K562 (cell line): ENCODE data around the gene MYOM1. TPM values are rescaled to one million over a fixed set of nuclear protein-coding genes. Genes with fewer than 3 reads are reported as not detected.
"Not testable (repeated sequence)": the region's sequence is repeated elsewhere in the genome, so short reads cannot be mapped to it uniquely, and the experiment has no call there.

ENCODE experiments used
- ATAC-seq: fragments of 200-7000 bp; cut with Tn5 transposase; 3 replicates; pipeline ENCODE4 v1.9.1; 2020; ENCODE audit warnings: moderate library complexity
- BruUV-seq: library from RNA; stranded (reverse); fragments of 400-500 nt; replicated peaks from 2 replicates; lab custom pipeline; 2021; lab: Mats Ljungman, UMichigan
- CTCF ChIA-PET: fragments of 300-600 bp; formaldehyde crosslinking; extraction: SDS; loops from one replicate; lab custom pipeline; 2021; ENCODE audit warnings: low intra/inter-chr PET ratio; lab: Yijun Ruan, JAX
- POLR2A ChIA-PET: fragments of 300-600, 350-650 bp; sonication (Branson Sonifier 250); formaldehyde crosslinking; extraction: SDS; loops from one replicate; lab custom pipeline; 2021; ENCODE audit warnings: antibody characterized with exemption, inconsistent platforms; lab: Yijun Ruan, JAX
- DNase-seq, 4 experiments: peaks; one replicate each; pipeline versions ENCODE4 v3.0.0 to v3.0.0-alpha.2; 2011 to 2018; ENCODE audit warnings: low spot score in 3 of 4, mixed read lengths in 3 of 4; ENCODE audit errors: extremely low read depth in 1 of 4
- FAIRE-seq: peaks from 2 replicates; lab custom pipeline; 2011; peaks lifted over from hg19 to GRCh38; lab: Jason Lieb, UNC
- H2AFZ ChIP-seq: 2 replicates; pipeline ENCODE4 v1.6.0; 2011; ENCODE audit warnings: low read depth, low read length, control low read depth, inconsistent platforms
- H3K27ac ChIP-seq: fragments of 200-600 bp; 3 replicates; pipeline ENCODE4 v1.8.0; 2011; ENCODE audit warnings: low read depth, mild to moderate bottlenecking, control low read depth, inconsistent platforms, low read length, moderate library complexity, mixed read lengths; ENCODE audit errors: extremely low read depth
- H3K27me3 ChIP-seq, 2 experiments: fragments of 300-600 bp in 1 of 2; 2 replicates in 1 of 2; 3 replicates in 1 of 2; pipeline versions ENCODE4 v1.6.0 to v1.8.0; 2011; ENCODE audit warnings: inconsistent platforms in 2 of 2, low read length in 2 of 2, mild to moderate bottlenecking in 1 of 2, mixed read lengths in 1 of 2, moderate library complexity in 1 of 2; ENCODE audit not compliant: control insufficient read depth in 2 of 2, insufficient read depth in 2 of 2
- H3K36me3 ChIP-seq: fragments of 300-600 bp; 3 replicates; pipeline ENCODE4 v1.8.0; 2011; ENCODE audit warnings: mild to moderate bottlenecking, low read length, inconsistent platforms; ENCODE audit not compliant: control insufficient read depth, insufficient read depth
- H3K4me1 ChIP-seq, 2 experiments: fragments of 200-600 bp in 1 of 2; replicated peaks in 1 of 2; 2 replicates in 1 of 2; 3 replicates in 1 of 2; pipeline versions ENCODE4 v1.5.1 to v1.8.0; 2011; ENCODE audit warnings: inconsistent platforms in 2 of 2, low read length in 2 of 2, mild to moderate bottlenecking in 1 of 2, mixed read lengths in 1 of 2, moderate library complexity in 1 of 2; ENCODE audit not compliant: control insufficient read depth in 2 of 2, insufficient read depth in 2 of 2
- H3K4me2 ChIP-seq: 2 replicates; pipeline ENCODE4 v1.6.1; 2011; ENCODE audit warnings: low read length, control low read depth, inconsistent platforms, mixed read lengths; ENCODE audit not compliant: insufficient read depth
- H3K4me3 ChIP-seq: fragments of 200-600 bp; sonication (generic), shearing (Covaris generic); 2 replicates; pipeline ENCODE4 v1.5.1; 2016; ENCODE audit warnings: control low read depth, inconsistent platforms
- H3K79me2 ChIP-seq: fragments of 200-600 bp; 3 replicates; pipeline ENCODE4 v1.8.0; 2011; ENCODE audit warnings: low read length, inconsistent platforms; ENCODE audit not compliant: control insufficient read depth, insufficient read depth
- H3K9ac ChIP-seq, 2 experiments: 2 replicates each; pipeline versions ENCODE4 v1.6.0 to v1.6.1; 2011; ENCODE audit warnings: low read depth in 2 of 2, low read length in 2 of 2, control low read depth in 1 of 2, inconsistent platforms in 1 of 2, mild to moderate bottlenecking in 1 of 2, mixed read lengths in 1 of 2; ENCODE audit not compliant: insufficient read depth in 1 of 2
- H3K9me1 ChIP-seq: one replicate; pipeline ENCODE4 v1.6.0; 2011; ENCODE audit warnings: inconsistent platforms, mild to moderate bottlenecking, low read length, moderate library complexity; ENCODE audit not compliant: control insufficient read depth, insufficient read depth
- H3K9me3 ChIP-seq: replicated peaks from 2 replicates; pipeline ENCODE4 v1.5.1; 2011; ENCODE audit warnings: low read depth, low read length, inconsistent platforms; ENCODE audit not compliant: control insufficient read depth, insufficient read depth
- H4K20me1 ChIP-seq: replicated peaks from 2 replicates; pipeline ENCODE4 v1.6.1; 2011; ENCODE audit warnings: low read length, inconsistent platforms, mixed read lengths; ENCODE audit not compliant: control insufficient read depth, insufficient read depth
- CEBPZ ChIP-seq: fragments of 150-350 bp; IDR thresholded peaks from 2 replicates; pipeline ENCODE4 v1.6.1; 2014; ENCODE audit warnings: low read depth, mild to moderate bottlenecking, low read length, borderline replicate concordance
- DMBX1 ChIP-seq: fragments of 250-450 bp; sonication (Bioruptor Pico); IDR thresholded peaks from 2 replicates; pipeline ENCODE4 v1.8.0; 2022; ENCODE audit warnings: inconsistent platforms, mild to moderate bottlenecking, moderate library complexity, borderline replicate concordance
- SMAD4 ChIP-seq: fragments of 250-450 bp; sonication (Bioruptor Pico); conservative IDR thresholded peaks from 2 replicates; pipeline ENCODE4 v1.8.0; 2021; ENCODE audit warnings: inconsistent platforms, mild to moderate bottlenecking, moderate library complexity
- SP2 ChIP-seq: IDR thresholded peaks from 2 replicates; pipeline ENCODE4 v1.6.1; 2011; ENCODE audit warnings: mild to moderate bottlenecking, low read depth, low read length, moderate library complexity; ENCODE audit not compliant: poor library complexity, severe bottlenecking; ENCODE audit errors: extremely low read depth
- WGBS: fragments of 100-300 bp; shearing (Covaris generic); methylation state at CpG from one replicate; pipeline ENCODE4 v1.1.6; 2016; ENCODE audit warnings: low coverage, mixed read lengths; ENCODE audit not compliant: insufficient coverage; ENCODE audit errors: missing lambda C conversion rate; 5-methylcytosine and 5-hydroxymethylcytosine counted together
- in situ Hi-C: fragments of 300-500 bp; cut with MboI; formaldehyde crosslinking; loops from 4 replicates; pipeline ENCODE4 v1.15.0; 2018; ENCODE audit warnings: inconsistent platforms, mixed read lengths
- intact Hi-C: fragments of 100-400 bp; cut with micrococcal nuclease; formaldehyde crosslinking; loops from 2 replicates; pipeline ENCODE4 v1.14.2; 2022
- polyA plus RNA-seq, 8 experiments: library from polyadenylated mRNA; depleted of rRNA in 4 of 8; stranded (reverse) in 5 of 8; unstranded in 3 of 8; fragments of >200 nt; fragmentation: Nextera tagmentation in 2 of 8; fragmentation: Illumina TruSeq in 1 of 8; extraction: Ambion mirVana in 2 of 8; extraction: Trizol in 1 of 8; gene quantifications; 2 replicates each; pipeline versions ENCODE4 v1.2.1 to v1.2.3, GENCODE V29; 2011 to 2014; ENCODE audit warnings: inconsistent platforms in 1 of 8, missing spikeins in 1 of 8
- total RNA-seq, 7 experiments: library from RNA; depleted of rRNA in 6 of 7; stranded (reverse); fragments of >200 nt in 6 of 7; fragmentation: Illumina TruSeq in 2 of 7; extraction: Trizol in 2 of 7; gene quantifications; 2 replicates each; pipeline versions ENCODE4 v1.2.1 to v1.2.3, GENCODE V29; 2011 to 2021; ENCODE audit warnings: low replicate concordance in 1 of 7
- TF ChIP-seq, protein P1 (sequence below), 2 experiments: fragments of 450-650 bp; IDR thresholded peaks; 2 replicates each; pipeline ENCODE4 v1.6.1; 2016

MYOM1 gene
- total and polyA plus RNA-seq, 9 of the 15 experiments (the other 6 are each of a cell fraction or from before 2014, with no cell fraction given): 0.01 to 0.62 (median 0.25) TPM

DNA sequence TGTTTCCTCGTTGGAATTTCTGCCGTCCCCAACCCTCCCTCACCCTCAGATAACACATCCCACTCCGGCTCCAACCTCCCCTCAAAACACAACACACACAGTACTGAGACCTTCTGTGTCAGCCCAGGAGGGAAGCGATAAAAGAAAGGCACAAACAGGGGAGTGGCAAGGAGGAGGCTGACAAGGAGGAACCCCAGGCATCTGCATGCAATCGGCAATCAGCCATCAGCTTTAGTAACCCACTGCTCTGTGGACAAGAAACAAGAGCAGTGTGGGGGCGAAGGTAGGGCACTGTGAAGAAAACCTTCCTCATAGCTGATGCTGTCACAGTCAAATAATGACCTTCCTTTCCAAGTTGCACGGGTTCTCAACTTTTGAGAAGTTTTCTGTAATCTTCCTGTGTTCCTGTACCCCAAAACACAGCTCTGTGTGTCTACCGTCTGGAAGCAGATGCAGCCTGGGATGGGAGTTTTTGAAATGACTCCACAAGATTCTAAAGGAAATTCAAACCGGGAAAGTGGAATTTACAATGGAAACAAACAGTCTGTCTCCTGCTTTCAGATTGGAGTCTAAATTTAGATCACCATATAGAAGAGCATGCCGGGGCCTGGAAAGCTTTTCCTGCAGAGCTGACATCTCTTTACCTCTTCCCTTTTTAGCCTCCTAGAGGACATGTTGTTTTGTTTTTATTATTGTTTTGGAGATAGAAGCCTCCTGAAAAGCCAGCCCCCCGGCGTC is 190.4 kb downstream of the MYOM1 start (continued):
- TF ChIP-seq, protein P1, sequence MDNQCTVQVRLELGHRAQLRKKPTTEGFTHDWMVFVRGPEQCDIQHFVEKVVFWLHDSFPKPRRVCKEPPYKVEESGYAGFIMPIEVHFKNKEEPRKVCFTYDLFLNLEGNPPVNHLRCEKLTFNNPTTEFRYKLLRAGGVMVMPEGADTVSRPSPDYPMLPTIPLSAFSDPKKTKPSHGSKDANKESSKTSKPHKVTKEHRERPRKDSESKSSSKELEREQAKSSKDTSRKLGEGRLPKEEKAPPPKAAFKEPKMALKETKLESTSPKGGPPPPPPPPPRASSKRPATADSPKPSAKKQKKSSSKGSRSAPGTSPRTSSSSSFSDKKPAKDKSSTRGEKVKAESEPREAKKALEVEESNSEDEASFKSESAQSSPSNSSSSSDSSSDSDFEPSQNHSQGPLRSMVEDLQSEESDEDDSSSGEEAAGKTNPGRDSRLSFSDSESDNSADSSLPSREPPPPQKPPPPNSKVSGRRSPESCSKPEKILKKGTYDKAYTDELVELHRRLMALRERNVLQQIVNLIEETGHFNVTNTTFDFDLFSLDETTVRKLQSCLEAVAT (IDR thresholded peaks at IDR 0.05): peak in 1 of 2 experiments; percentile 75; a peak in 2 of 4 replicates
- no peak for TF ChIP-seq SP2
- TF ChIP-seq CEBPZ: no peak

GRCh38 chr18:3028115-3028514 is 191.7 kb downstream of the MYOM1 start:
- DNase-seq, H3K4me3 ChIP-seq, H3K36me3 ChIP-seq, BruUV-seq, intact Hi-C loops, H3K27me3 ChIP-seq, FAIRE-seq, POLR2A ChIA-PET, H3K79me2 ChIP-seq: not testable (repeated sequence)
- H3K4me1 ChIP-seq: peaks cover 3 to 17% of the 10 kb centered on the region in 2 experiments; a peak in 3 of 5 replicates
- 0 out of 2 replicates have a peak, but pooled peaks have one; percentile 19 for TF ChIP-seq SMAD4 (CRISPR knock-in tag)
- TF ChIP-seq DMBX1: 0 out of 2 replicates have a peak, but pooled peaks have one; percentile 62
- TF ChIP-seq, all 486 proteins: peak for 2; not testable (repeated sequence) for 484
- ATAC-seq, H3K9me1 ChIP-seq, H2AFZ ChIP-seq, in situ Hi-C loops, H3K9ac ChIP-seq, H3K27ac ChIP-seq, H3K9me3 ChIP-seq, H4K20me1 ChIP-seq, CTCF ChIA-PET, H3K4me2 ChIP-seq: not testable (repeated sequence)
- 60% methylated on average over 3 of the region's 3 CpGs for WGBS
